Measurements from ENCODE around the gene SEMA6B.

DNA sequence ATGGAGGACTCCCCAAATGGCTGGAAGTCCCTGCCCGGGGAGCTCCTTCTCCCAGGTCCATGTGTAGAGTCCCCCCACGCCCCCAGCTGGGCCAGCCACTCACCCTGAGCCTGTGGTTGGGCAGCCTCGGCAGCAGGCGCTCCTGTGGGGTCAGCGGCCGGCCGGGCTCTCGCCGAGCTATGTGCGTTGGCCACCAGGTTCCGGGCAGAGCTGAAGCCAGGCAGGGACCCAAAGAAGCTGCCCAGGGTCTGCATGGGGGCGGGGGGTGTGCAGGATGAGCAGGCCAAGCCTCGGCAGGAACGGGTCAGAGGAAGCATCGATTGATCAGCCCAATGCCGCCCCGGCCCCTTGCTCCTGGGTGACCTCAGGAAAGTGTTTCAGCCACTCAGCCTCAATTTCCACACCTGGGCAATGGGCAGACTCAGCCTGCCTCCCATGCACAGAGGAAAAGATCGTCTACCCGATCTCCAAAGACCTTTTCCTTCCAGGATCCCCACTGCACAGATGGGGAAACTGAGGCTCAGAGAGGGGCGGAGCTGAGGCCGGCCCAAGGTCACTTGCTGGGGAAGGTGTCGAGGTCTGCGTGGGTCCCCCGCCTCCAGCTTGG, 41.9 kb downstream of the SEMA6B start:
- no peak for TF ChIP-seq MXI1 (IDR thresholded peaks at IDR 0.05; ENCODE audit: low read depth, low read length)
- no peak for TF ChIP-seq ELF1 (IDR thresholded peaks at IDR 0.05)
